HG03378 (cell line): ENCODE measurements around the gene ZNF664.

Source experiments
- ATAC-seq: cut with Tn5 transposase; IDR thresholded peaks from one replicate; pipeline ENCODE4 v1.9.1; 2021; ENCODE audit warnings: mild to moderate bottlenecking, moderate library complexity; ENCODE audit not compliant: unreplicated experiment

The ZNF664 gene

GRCh38 chr12:123987022-123987421, 14.0 kb downstream of the ZNF664 start:
- ATAC-seq: no peak

GRCh38 chr12:123989168-123989567, 16.2 kb downstream of the ZNF664 start:
- no peak for ATAC-seq

- ATAC-seq: no peak
Observed at GRCh38 chr12:123989753-123990152, 16.7 kb downstream of the ZNF664 start.

GRCh38 chr12:123990511-123990910, 17.5 kb downstream of the ZNF664 start:
- no peak for ATAC-seq

GRCh38 chr12:123991372-123991951, 18.4 kb downstream of the ZNF664 start:
- no peak for ATAC-seq

- no peak for ATAC-seq
Observed at GRCh38 chr12:123992118-123992825, 19.3 kb downstream of the ZNF664 start.

GRCh38 chr12:123995023-123995748, 22.2 kb downstream of the ZNF664 start:
- no peak for ATAC-seq

- no peak for ATAC-seq
Observed at GRCh38 chr12:123996581-123996980, 23.6 kb downstream of the ZNF664 start.

- ATAC-seq: no peak
Observed at GRCh38 chr12:123997033-123997822, 24.2 kb downstream of the ZNF664 start.

GRCh38 chr12:123997908-123998307, 24.9 kb downstream of the ZNF664 start:
- ATAC-seq: no peak

- ATAC-seq: no peak
Observed at GRCh38 chr12:123998344-123998990, 25.5 kb downstream of the ZNF664 start.

- ATAC-seq: no peak
Observed at GRCh38 chr12:123998991-123999359, 26.0 kb downstream of the ZNF664 start.

GRCh38 chr12:124000111-124000510, 27.1 kb downstream of the ZNF664 start:
- ATAC-seq: no peak

- ATAC-seq: no peak
Observed at GRCh38 chr12:124001343-124001742, 28.3 kb downstream of the ZNF664 start.

GRCh38 chr12:124002021-124002644, 29.1 kb downstream of the ZNF664 start:
- no peak for ATAC-seq

- ATAC-seq: no peak
Observed at GRCh38 chr12:124002654-124003053, 29.6 kb downstream of the ZNF664 start.

- ATAC-seq: no peak
Observed at GRCh38 chr12:124004233-124004875, 31.3 kb downstream of the ZNF664 start.

GRCh38 chr12:124006085-124006845, 33.2 kb downstream of the ZNF664 start:
- no peak for ATAC-seq
